ENCODE data around the gene RORB. TPM values are rescaled to one million over a fixed set of nuclear protein-coding genes. Genes with fewer than 3 reads are reported as not detected.
A peak's percentile ranks its signal among the peaks of the same experiment; 100 is the strongest.

Gene RORB
- 0.07 TPM in 1 of 2 replicates, not detected in the other for total RNA-seq
- long read RNA-seq, full-length matches to known transcripts = 1 of 1 reads
- long read RNA-seq, partial matches to known transcripts = 0 of 1 reads
- long read RNA-seq, other reads (novel, unspliced or antisense) = 0 of 1 reads

DNA sequence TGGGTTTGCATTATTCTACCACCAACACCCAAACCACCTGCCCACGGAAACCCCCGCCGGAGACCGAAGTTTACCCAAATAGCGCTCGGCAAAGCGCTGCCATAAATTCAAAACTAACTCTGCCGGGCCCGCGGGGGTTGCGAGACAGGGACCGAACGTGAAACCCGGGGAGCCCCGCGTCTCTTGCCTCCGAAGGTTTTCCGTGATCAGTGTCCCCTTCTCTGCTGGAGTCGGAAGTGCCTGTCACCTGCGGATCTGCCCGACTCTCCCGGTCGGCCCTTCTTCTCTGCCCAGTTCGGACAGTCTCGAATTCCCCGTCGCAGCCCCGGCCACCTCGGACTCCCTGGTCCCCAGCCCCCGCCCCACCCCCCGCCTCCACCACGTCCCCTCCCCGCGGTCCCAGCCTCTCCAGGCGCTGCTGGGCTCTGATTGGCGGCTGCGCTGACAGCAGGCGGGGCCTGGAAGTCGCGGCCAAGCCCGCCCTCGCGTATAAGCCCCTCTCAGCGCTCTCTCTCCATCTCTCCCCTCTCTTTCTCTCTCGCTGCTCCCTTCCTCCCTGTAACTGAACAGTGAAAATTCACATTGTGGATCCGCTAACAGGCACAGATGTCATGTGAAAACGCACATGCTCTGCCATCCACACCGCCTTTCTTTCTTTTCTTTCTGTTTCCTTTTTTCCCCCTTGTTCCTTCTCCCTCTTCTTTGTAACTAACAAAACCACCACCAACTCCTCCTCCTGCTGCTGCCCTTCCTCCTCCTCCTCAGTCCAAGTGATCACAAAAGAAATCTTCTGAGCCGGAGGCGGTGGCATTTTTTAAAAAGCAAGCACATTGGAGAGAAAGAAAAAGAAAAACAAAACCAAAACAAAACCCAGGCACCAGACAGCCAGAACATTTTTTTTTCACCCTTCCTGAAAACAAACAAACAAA lies at the start of gene RORB:
Gene RORB (plus strand): TSS at position 517 of the 929 bp plus-strand sequence. CDS start 642 bp downstream, outside the sequence.
- Mint-ChIP-seq H3K27ac (no peak within 1 kb of the TSS), H3K4me3 (ENCODE audit: low read depth) (peak within 1 kb of the TSS; percentile 73), H3K27me3 (peaks cover 86% of the 10 kb centered on the region), H3K4me1 (ENCODE audit: low read depth) (peaks cover 22% of the 10 kb centered on the region), H3K36me3 (ENCODE audit: insufficient read depth) (no peaks in the 10 kb centered on the region), H3K9me3 (ENCODE audit: low read depth) (no peaks in the 10 kb centered on the region)
- TF ChIP-seq, protein P1, sequence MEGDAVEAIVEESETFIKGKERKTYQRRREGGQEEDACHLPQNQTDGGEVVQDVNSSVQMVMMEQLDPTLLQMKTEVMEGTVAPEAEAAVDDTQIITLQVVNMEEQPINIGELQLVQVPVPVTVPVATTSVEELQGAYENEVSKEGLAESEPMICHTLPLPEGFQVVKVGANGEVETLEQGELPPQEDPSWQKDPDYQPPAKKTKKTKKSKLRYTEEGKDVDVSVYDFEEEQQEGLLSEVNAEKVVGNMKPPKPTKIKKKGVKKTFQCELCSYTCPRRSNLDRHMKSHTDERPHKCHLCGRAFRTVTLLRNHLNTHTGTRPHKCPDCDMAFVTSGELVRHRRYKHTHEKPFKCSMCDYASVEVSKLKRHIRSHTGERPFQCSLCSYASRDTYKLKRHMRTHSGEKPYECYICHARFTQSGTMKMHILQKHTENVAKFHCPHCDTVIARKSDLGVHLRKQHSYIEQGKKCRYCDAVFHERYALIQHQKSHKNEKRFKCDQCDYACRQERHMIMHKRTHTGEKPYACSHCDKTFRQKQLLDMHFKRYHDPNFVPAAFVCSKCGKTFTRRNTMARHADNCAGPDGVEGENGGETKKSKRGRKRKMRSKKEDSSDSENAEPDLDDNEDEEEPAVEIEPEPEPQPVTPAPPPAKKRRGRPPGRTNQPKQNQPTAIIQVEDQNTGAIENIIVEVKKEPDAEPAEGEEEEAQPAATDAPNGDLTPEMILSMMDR (IDR thresholded peaks at IDR 0.05; ENCODE audit: unreplicated experiment) = no peak
- peak; percentile 54 for DNase-seq (ENCODE audit: low spot score, unreplicated experiment)

DNA sequence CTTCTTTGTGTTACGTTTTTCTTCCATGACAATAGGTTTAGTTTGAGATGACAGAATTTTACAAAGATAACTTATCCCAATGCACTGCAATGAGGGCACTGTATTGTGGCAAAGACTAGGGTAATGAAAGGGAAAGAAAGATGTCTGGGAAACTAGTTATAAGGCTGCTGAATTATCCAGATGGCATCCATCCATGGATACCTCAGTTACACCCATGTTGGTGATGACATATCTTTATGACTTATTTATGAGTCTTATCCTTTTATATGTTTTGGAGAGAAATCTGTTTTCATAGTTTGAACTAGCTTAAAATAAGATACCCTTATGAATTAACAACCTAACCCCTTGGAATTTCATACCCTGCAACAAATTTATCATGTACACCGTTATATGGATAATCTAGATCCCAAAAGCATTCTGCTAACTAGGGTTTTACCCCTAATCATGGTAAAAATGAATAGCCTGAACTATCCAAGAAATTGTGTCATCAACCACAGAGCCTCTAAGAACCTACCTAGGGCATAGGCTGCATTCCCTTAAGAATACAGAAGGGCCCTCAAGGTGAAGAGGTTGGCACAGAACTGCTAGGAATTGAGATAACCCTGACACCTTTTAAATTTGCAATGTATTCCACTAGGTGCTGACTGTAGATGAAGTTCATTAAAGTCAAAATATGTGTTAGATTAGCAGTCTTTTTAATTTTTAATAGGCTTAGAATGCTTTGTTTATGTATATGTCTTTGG lies 49.5 kb upstream of the RORB start:
- Mint-ChIP-seq H3K4me3 (ENCODE audit: low read depth) (no peak overlapping the region), H3K36me3 (ENCODE audit: insufficient read depth) (no peaks in the 10 kb centered on the region), H3K9me3 (ENCODE audit: low read depth) (peaks cover 3% of the 10 kb centered on the region), H3K4me1 (ENCODE audit: low read depth) (no peaks in the 10 kb centered on the region), H3K27me3 (no peaks in the 10 kb centered on the region), H3K27ac (no peak overlapping the region)
- TF ChIP-seq, protein P1 (IDR thresholded peaks at IDR 0.05; ENCODE audit: unreplicated experiment) = no peak
- DNase-seq (ENCODE audit: low spot score, unreplicated experiment) = no peak

DNA sequence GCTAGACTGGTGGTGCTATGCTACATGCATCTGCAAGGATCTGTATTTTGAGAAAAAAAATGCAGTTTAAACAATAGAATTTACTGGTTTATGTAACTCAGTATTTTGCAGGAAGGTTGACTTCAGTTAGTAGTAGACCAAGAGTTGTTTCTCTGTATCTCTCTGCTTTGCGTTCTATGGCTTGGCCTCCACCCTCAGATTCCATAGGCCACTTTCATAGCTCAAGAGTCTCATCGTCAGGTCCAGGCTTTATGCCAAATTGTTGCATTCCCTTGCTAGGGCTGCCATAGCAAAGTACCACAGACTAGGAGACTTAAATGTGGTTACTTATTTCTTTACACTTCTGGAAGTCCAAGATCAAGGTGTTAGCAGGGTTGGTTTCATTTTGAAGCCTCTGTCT lies 48.1 kb upstream of the RORB start:
- Mint-ChIP-seq H3K36me3 (ENCODE audit: insufficient read depth) (no peaks in the 10 kb centered on the region), H3K4me3 (ENCODE audit: low read depth) (no peak overlapping the region), H3K9me3 (ENCODE audit: low read depth) (peaks cover 3% of the 10 kb centered on the region), H3K27me3 (no peaks in the 10 kb centered on the region), H3K27ac (no peak overlapping the region), H3K4me1 (ENCODE audit: low read depth) (no peaks in the 10 kb centered on the region)
- no peak for DNase-seq (ENCODE audit: low spot score, unreplicated experiment)
- TF ChIP-seq, protein P1 (IDR thresholded peaks at IDR 0.05; ENCODE audit: unreplicated experiment) = no peak

DNA sequence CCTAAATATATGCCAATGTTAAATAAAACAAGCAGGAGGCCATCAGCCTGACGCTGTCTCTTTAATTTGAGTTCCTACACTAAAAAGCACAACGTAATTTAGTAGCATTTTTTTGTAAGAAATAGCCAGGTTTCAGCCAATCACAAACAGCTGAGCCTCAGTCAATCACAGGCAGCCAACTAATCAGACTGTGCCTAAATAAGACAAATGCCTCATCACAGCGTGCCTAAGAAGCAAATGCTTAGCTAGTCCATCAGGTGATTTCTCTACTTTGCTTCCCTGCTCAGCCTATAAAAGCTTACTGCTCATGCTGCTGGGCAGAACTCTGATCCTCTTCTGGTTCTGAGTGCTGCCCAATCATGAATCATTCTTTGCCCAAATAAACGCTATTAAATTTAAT lies 38.3 kb upstream of the RORB start:
- no peak overlapping the region for H3K27ac Mint-ChIP-seq
- no peaks in the 10 kb centered on the region for H3K4me1 Mint-ChIP-seq (ENCODE audit: low read depth)
- no peak for DNase-seq (ENCODE audit: low spot score, unreplicated experiment)
- TF ChIP-seq, protein P1 (IDR thresholded peaks at IDR 0.05; ENCODE audit: unreplicated experiment) = no peak
- no peaks in the 10 kb centered on the region for H3K27me3 Mint-ChIP-seq
- no peaks in the 10 kb centered on the region for H3K36me3 Mint-ChIP-seq (ENCODE audit: insufficient read depth)
- no peaks in the 10 kb centered on the region for H3K9me3 Mint-ChIP-seq (ENCODE audit: low read depth)
- H3K4me3 Mint-ChIP-seq (ENCODE audit: low read depth) = no peak overlapping the region

DNA sequence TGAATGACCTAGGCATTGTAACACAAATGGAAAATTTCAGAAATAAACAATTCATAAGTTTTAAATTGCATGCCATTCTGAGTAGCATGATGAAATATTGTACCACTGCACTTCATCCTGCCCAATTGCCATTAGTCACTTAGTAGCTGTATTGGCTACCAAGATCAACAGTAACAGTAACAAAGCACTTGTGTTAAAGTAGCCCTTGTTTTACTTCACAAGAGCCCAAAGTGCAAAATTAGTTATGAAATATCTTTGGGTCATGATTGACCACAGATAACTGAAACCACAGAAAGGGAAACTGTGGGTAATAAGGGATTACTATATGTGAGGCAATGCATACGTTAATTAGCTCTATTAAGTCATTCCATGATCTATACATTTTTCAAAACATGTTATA lies 33.3 kb upstream of the RORB start:
- no peak overlapping the region for H3K4me3 Mint-ChIP-seq (ENCODE audit: low read depth)
- no peak for DNase-seq (ENCODE audit: low spot score, unreplicated experiment)
- no peak overlapping the region for H3K27ac Mint-ChIP-seq
- H3K4me1 Mint-ChIP-seq (ENCODE audit: low read depth) = no peaks in the 10 kb centered on the region
- TF ChIP-seq, protein P1 (IDR thresholded peaks at IDR 0.05; ENCODE audit: unreplicated experiment) = no peak
- no peaks in the 10 kb centered on the region for H3K9me3 Mint-ChIP-seq (ENCODE audit: low read depth)
- no peaks in the 10 kb centered on the region for H3K36me3 Mint-ChIP-seq (ENCODE audit: insufficient read depth)
- H3K27me3 Mint-ChIP-seq = no peaks in the 10 kb centered on the region

Data from progenitor cell of endocrine pancreas (in vitro differentiated cells).